C4-2B (cell line): ENCODE results near the gene SSBP3.

Experiments
- H3K27ac ChIP-seq: fragments of 450-650 bp; 2 replicates; pipeline ENCODE4 v1.5.1; 2017
- CTCF ChIP-seq: fragments of 450-650 bp; conservative IDR thresholded peaks from 2 replicates; pipeline ENCODE4 v1.5.1; 2017; ENCODE audit warnings: mild to moderate bottlenecking
- ZFX ChIP-seq: fragments of 450-650 bp; IDR thresholded peaks from 2 replicates; pipeline ENCODE4 v1.6.1; 2017

Gene SSBP3

GRCh38 chr1:54323324-54323739 lies 82.9 kb downstream of the SSBP3 start:
- TF ChIP-seq ZFX (no peak), CTCF (no peak)
- no peak overlapping the region for H3K27ac ChIP-seq

GRCh38 chr1:54318246-54318814 lies 87.9 kb downstream of the SSBP3 start:
- H3K27ac ChIP-seq: no peak overlapping the region
- TF ChIP-seq CTCF: no peak
- no peak for TF ChIP-seq ZFX

GRCh38 chr1:54317084-54317483 lies 89.1 kb downstream of the SSBP3 start:
- H3K27ac ChIP-seq: no peak overlapping the region
- TF ChIP-seq CTCF (no peak), ZFX (no peak)

GRCh38 chr1:54315099-54315498 lies 91.1 kb downstream of the SSBP3 start:
- peak overlapping the region; percentile 93 for H3K27ac ChIP-seq
- TF ChIP-seq CTCF (no peak), ZFX (no peak)

- no peak for TF ChIP-seq CTCF
- no peak for TF ChIP-seq ZFX
These were observed 91.5 kb downstream of the SSBP3 start for GRCh38 chr1:54314696-54315095.

GRCh38 chr1:54312796-54313316 lies 93.3 kb downstream of the SSBP3 start:
- peak overlapping the region; percentile 93 for H3K27ac ChIP-seq
- no peak for TF ChIP-seq ZFX
- TF ChIP-seq CTCF: no peak

More at GRCh38 chr1:54314696-54315095, 91.5 kb downstream of the SSBP3 start:
- H3K27ac ChIP-seq: peak overlapping the region; percentile 93

GRCh38 chr1:54311506-54311905 lies 94.7 kb downstream of the SSBP3 start:
- TF ChIP-seq CTCF (no peak), ZFX (no peak)
- no peak overlapping the region for H3K27ac ChIP-seq
